GM18907 (cell line): ENCODE measurements around the gene COMMD10.
"Not testable (repeated sequence)": the region's sequence is repeated elsewhere in the genome, so short reads cannot be mapped to it uniquely, and the experiment has no call there.

ENCODE experiments used
- ATAC-seq: cut with Tn5 transposase; IDR thresholded peaks from one replicate; pipeline ENCODE4 v1.9.1; 2021; ENCODE audit warnings: mild to moderate bottlenecking, moderate library complexity; ENCODE audit not compliant: unreplicated experiment

The COMMD10 gene

GRCh38 chr5:116091416-116091815 lies 6.6 kb downstream of the COMMD10 start:
- no peak for ATAC-seq

GRCh38 chr5:116097301-116097700 lies 12.5 kb downstream of the COMMD10 start:
- no peak for ATAC-seq

GRCh38 chr5:116098998-116099397 lies 14.2 kb downstream of the COMMD10 start:
- no peak for ATAC-seq

GRCh38 chr5:116104941-116105340 lies 20.1 kb downstream of the COMMD10 start:
- not testable (repeated sequence) for ATAC-seq

GRCh38 chr5:116115163-116115562 lies 30.3 kb downstream of the COMMD10 start:
- no peak for ATAC-seq

GRCh38 chr5:116130471-116130870 lies 45.6 kb downstream of the COMMD10 start:
- no peak for ATAC-seq

- ATAC-seq: no peak
Observed at GRCh38 chr5:116130976-116131375, 46.2 kb downstream of the COMMD10 start.

- no peak for ATAC-seq
Observed at GRCh38 chr5:116133281-116133680, 48.5 kb downstream of the COMMD10 start.

GRCh38 chr5:116135344-116135743 lies 50.5 kb downstream of the COMMD10 start:
- ATAC-seq: peak; percentile 99

GRCh38 chr5:116137544-116138378 lies 52.9 kb downstream of the COMMD10 start:
- peak; percentile 48 for ATAC-seq

GRCh38 chr5:116142495-116142894 lies 57.7 kb downstream of the COMMD10 start:
- no peak for ATAC-seq

GRCh38 chr5:116144103-116144502 lies 59.3 kb downstream of the COMMD10 start:
- no peak for ATAC-seq

- no peak for ATAC-seq
Observed at GRCh38 chr5:116144991-116145390, 60.2 kb downstream of the COMMD10 start.

GRCh38 chr5:116145416-116145815 lies 60.6 kb downstream of the COMMD10 start:
- no peak for ATAC-seq

GRCh38 chr5:116152169-116152568 lies 67.3 kb downstream of the COMMD10 start:
- no peak for ATAC-seq

GRCh38 chr5:116153687-116154174 lies 68.9 kb downstream of the COMMD10 start:
- no peak for ATAC-seq

GRCh38 chr5:116154252-116154651 lies 69.4 kb downstream of the COMMD10 start:
- ATAC-seq: no peak

- no peak for ATAC-seq
Observed at GRCh38 chr5:116154931-116155330, 70.1 kb downstream of the COMMD10 start.

GRCh38 chr5:116157902-116158301 lies 73.1 kb downstream of the COMMD10 start:
- no peak for ATAC-seq

- no peak for ATAC-seq
Observed at GRCh38 chr5:116159006-116159405, 74.2 kb downstream of the COMMD10 start.

- no peak for ATAC-seq
Observed at GRCh38 chr5:116174111-116174510, 89.3 kb downstream of the COMMD10 start.

- no peak for ATAC-seq
Observed at GRCh38 chr5:116176121-116176520, 91.3 kb downstream of the COMMD10 start.

GRCh38 chr5:116178925-116179324 lies 94.1 kb downstream of the COMMD10 start:
- ATAC-seq: no peak
